Activated gamma-delta T cell treated with Interleukin-2 at 50 U/mL for 16 hours (primary cell): ENCODE results near the gene GJB2.

Experiments
- DNase-seq: peaks from one replicate; pipeline ENCODE4 v3.0.0-alpha.2; 2020

The GJB2 gene

GRCh38 chr13:20191311-20192157, 1.2 kb downstream of the GJB2 start:
- no peak for DNase-seq

- DNase-seq, result no peak
Measured at GRCh38 chr13:20190481-20191310, 2.0 kb downstream of the GJB2 start.

- no peak for DNase-seq
Measured at GRCh38 chr13:20190076-20190475, 2.7 kb downstream of the GJB2 start.

GRCh38 chr13:20188667-20189553, 3.8 kb downstream of the GJB2 start:
- DNase-seq, result no peak

- no peak for DNase-seq
Measured at GRCh38 chr13:20186771-20187170, 6.0 kb downstream of the GJB2 start.

GRCh38 chr13:20185366-20186056, 7.2 kb downstream of the GJB2 start:
- DNase-seq, result no peak

- peak; percentile 46 for DNase-seq
Measured at GRCh38 chr13:20182231-20182846, 10.4 kb downstream of the GJB2 start.

- DNase-seq, result no peak
Measured at GRCh38 chr13:20181188-20181587, 11.6 kb downstream of the GJB2 start.

- no peak for DNase-seq
Measured at GRCh38 chr13:20178156-20178555, 14.6 kb downstream of the GJB2 start.

GRCh38 chr13:20177049-20177831, 15.5 kb downstream of the GJB2 start:
- no peak for DNase-seq

- no peak for DNase-seq
Measured at GRCh38 chr13:20175907-20176652, 16.7 kb downstream of the GJB2 start.

- DNase-seq, result no peak
Measured at GRCh38 chr13:20175406-20175794, 17.3 kb downstream of the GJB2 start.

GRCh38 chr13:20174656-20175405, 17.9 kb downstream of the GJB2 start:
- peak; percentile 46 for DNase-seq

GRCh38 chr13:20173116-20173746, 19.5 kb downstream of the GJB2 start:
- DNase-seq, result no peak

GRCh38 chr13:20171364-20171763, 21.4 kb downstream of the GJB2 start:
- DNase-seq, result no peak

- no peak for DNase-seq
Measured at GRCh38 chr13:20170921-20171320, 21.8 kb downstream of the GJB2 start.

- no peak for DNase-seq
Measured at GRCh38 chr13:20168396-20168795, 24.3 kb downstream of the GJB2 start.

- no peak for DNase-seq
Measured at GRCh38 chr13:20165417-20166257, 27.1 kb downstream of the GJB2 start.
